ENCODE data around the gene PIM2. TPM values are rescaled to one million over a fixed set of nuclear protein-coding genes. Genes with fewer than 3 reads are reported as not detected.
A peak's percentile ranks its signal among the peaks of the same experiment; 100 is the strongest.

Gene PIM2
- total RNA-seq, 1 donor = 4.3 TPM

DNA sequence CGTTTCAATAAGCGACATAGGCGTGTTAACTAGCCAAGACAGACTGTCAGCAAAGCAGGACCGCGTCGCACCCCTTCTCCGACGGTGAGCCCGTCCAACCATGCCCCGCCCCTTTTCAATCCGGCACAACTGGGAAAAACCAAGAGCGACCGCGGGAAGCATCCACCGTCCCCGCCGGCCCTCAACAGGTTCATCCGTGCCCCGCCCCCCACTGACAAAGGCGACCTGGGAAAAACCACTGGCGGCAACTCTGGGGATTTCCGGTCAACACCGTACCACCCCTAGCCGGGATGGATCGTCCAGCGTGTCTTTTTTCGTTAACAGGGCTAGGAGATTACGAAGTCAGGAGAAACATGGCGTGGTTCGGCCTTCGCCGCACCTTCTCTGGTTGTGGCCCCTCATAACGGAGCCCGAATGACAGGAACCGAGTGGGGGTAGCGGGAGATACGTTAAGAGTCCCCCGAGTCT, 21.6 kb downstream of the PIM2 start:
- Histone ChIP-seq H3K79me2 (ENCODE audit: insufficient read depth, low read length) (peaks cover 31% of the 10 kb centered on the region), H4K20me1 (ENCODE audit: insufficient read depth, low read length) (peaks cover under 1% of the 10 kb centered on the region), H3K4me2 (ENCODE audit: insufficient read depth, low read length) (peak overlapping the region; percentile 90), H3K27ac (ENCODE audit: low read depth, low read length) (peak overlapping the region; percentile 91), H3K4me1 (ENCODE audit: insufficient read depth, low read length) (peaks cover 10% of the 10 kb centered on the region), H3K36me3 (ENCODE audit: insufficient read depth, low read length) (peaks cover 8% of the 10 kb centered on the region), H3K4me3 (ENCODE audit: insufficient read depth, low read length) (peak overlapping the region; percentile 91), H3K27me3 (ENCODE audit: insufficient read depth, low read length) (no peaks in the 10 kb centered on the region), H3K9me3 (ENCODE audit: low read depth, low read length) (no peaks in the 10 kb centered on the region), H2AFZ (ENCODE audit: low read length) (peak overlapping the region; percentile 91)
- TF ChIP-seq, protein P1, sequence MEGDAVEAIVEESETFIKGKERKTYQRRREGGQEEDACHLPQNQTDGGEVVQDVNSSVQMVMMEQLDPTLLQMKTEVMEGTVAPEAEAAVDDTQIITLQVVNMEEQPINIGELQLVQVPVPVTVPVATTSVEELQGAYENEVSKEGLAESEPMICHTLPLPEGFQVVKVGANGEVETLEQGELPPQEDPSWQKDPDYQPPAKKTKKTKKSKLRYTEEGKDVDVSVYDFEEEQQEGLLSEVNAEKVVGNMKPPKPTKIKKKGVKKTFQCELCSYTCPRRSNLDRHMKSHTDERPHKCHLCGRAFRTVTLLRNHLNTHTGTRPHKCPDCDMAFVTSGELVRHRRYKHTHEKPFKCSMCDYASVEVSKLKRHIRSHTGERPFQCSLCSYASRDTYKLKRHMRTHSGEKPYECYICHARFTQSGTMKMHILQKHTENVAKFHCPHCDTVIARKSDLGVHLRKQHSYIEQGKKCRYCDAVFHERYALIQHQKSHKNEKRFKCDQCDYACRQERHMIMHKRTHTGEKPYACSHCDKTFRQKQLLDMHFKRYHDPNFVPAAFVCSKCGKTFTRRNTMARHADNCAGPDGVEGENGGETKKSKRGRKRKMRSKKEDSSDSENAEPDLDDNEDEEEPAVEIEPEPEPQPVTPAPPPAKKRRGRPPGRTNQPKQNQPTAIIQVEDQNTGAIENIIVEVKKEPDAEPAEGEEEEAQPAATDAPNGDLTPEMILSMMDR (IDR thresholded peaks at IDR 0.05; ENCODE audit: extremely low read depth, low read depth, low read length) = no peak
- DNase-seq (ENCODE audit: insufficient read length, low spot score, missing footprints) = no peak

DNA sequence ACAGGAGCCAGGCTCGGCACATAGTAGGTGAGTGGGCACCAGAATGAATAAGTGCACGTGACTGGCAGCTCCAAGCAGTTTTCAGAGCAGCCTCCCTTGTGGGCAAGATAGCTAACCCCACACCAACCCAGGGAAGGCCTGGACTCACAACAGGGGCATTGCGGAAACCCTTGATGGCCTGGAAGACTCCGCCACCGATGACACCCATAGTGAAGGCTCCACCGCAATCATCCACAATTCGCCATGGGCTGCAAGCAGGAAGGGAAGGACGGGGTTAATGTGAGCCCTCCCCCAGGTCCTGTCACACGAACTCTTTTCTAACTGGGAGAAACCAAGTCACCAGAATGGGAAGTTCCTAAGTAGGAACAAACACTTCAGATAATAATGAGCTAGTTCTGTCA, 22.2 kb downstream of the PIM2 start:
- Histone ChIP-seq H2AFZ (ENCODE audit: low read length) (peak overlapping the region; percentile 91), H3K4me3 (ENCODE audit: insufficient read depth, low read length) (peak overlapping the region; percentile 91), H3K36me3 (ENCODE audit: insufficient read depth, low read length) (peaks cover 8% of the 10 kb centered on the region), H3K27ac (ENCODE audit: low read depth, low read length) (peak overlapping the region; percentile 91), H3K79me2 (ENCODE audit: insufficient read depth, low read length) (peaks cover 31% of the 10 kb centered on the region), H3K27me3 (ENCODE audit: insufficient read depth, low read length) (no peaks in the 10 kb centered on the region), H3K9me3 (ENCODE audit: low read depth, low read length) (no peaks in the 10 kb centered on the region), H3K4me1 (ENCODE audit: insufficient read depth, low read length) (peaks cover 14% of the 10 kb centered on the region), H4K20me1 (ENCODE audit: insufficient read depth, low read length) (no peaks in the 10 kb centered on the region), H3K4me2 (ENCODE audit: insufficient read depth, low read length) (peak overlapping the region; percentile 90)
- TF ChIP-seq, protein P1 (IDR thresholded peaks at IDR 0.05; ENCODE audit: extremely low read depth, low read depth, low read length) = no peak
- peak; percentile 83 for DNase-seq (ENCODE audit: insufficient read length, low spot score, missing footprints)

DNA sequence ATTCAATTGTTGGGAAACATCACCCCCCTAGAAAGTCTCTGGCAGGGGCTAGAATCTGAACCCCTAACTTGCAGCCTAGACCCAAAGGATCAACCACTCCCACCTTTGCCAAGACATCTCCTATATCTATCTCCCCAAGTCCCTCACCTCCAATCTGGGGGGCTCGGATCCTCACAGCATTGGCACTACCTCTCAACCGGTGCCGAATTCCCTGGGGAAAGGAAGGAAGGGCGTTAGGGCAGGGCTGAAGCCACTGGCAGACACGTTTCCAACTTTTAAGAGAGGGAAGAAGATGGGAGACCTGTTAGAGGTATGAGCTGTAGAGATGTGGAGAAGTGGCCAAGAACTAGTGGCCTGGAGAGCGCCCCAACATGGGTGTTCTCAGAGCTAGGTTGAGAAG, 23.9 kb downstream of the PIM2 start:
- no peak overlapping the region for H3K27ac ChIP-seq (ENCODE audit: low read depth, low read length)
- peaks cover 29% of the 10 kb centered on the region for H3K79me2 ChIP-seq (ENCODE audit: insufficient read depth, low read length)
- no peak overlapping the region for H3K4me2 ChIP-seq (ENCODE audit: insufficient read depth, low read length)
- no peaks in the 10 kb centered on the region for H4K20me1 ChIP-seq (ENCODE audit: insufficient read depth, low read length)
- no peak overlapping the region for H3K4me3 ChIP-seq (ENCODE audit: insufficient read depth, low read length)
- no peaks in the 10 kb centered on the region for H3K9me3 ChIP-seq (ENCODE audit: low read depth, low read length)
- peaks cover 14% of the 10 kb centered on the region for H3K4me1 ChIP-seq (ENCODE audit: insufficient read depth, low read length)
- DNase-seq (ENCODE audit: insufficient read length, low spot score, missing footprints) = peak; percentile 35
- TF ChIP-seq, protein P1 (IDR thresholded peaks at IDR 0.05; ENCODE audit: extremely low read depth, low read depth, low read length) = no peak
- H3K27me3 ChIP-seq (ENCODE audit: insufficient read depth, low read length) = no peaks in the 10 kb centered on the region
- no peak overlapping the region for H2AFZ ChIP-seq (ENCODE audit: low read length)
- H3K36me3 ChIP-seq (ENCODE audit: insufficient read depth, low read length) = peaks cover 3% of the 10 kb centered on the region

DNA sequence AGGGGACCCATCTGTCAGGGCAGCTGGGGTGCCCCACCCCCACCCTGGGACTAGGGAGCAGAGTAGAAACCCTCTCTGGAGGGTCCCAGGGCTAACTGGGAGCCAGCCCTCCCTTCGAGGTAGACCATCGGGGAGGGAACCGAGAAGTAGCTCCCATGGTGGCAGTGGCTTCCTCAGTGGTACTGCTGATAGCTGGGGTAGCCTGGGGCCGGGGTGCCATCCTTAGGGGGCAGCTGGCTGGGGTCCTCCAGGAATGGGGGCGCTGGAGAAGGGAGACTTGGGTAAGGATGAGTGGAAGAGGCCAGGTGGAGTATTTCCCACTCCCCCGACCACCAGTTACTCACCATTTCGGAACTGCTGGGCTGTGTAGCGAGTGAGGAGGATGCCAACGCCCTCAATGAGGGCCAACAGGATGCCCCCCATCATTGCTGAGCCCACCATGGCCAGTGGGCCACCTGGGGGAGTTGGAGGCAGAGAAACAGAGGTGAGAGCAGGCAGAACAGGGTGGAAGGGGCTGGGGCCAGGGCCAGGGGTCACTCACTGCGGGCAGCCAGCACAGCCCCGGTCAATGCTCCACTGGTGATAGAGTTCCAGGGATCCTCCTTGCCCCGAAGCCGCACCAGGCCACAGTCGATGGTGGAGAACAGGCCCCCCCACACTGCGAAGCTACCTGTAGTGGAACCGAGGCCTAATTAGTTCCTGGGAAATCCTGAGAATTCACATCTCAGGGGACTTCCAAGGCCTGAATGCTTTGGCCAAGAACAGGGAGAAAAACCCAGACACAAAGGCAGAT, 25.1 kb downstream of the PIM2 start:
- DNase-seq (ENCODE audit: insufficient read length, low spot score, missing footprints) = no peak
- H3K36me3 ChIP-seq (ENCODE audit: insufficient read depth, low read length) = peaks cover 3% of the 10 kb centered on the region

More for the DNA sequence above, 25.1 kb downstream of the PIM2 start:
- Histone ChIP-seq H3K79me2 (ENCODE audit: insufficient read depth, low read length) (peaks cover 20% of the 10 kb centered on the region), H3K4me2 (ENCODE audit: insufficient read depth, low read length) (no peak overlapping the region), H4K20me1 (ENCODE audit: insufficient read depth, low read length) (no peaks in the 10 kb centered on the region), H3K4me1 (ENCODE audit: insufficient read depth, low read length) (peaks cover 14% of the 10 kb centered on the region), H2AFZ (ENCODE audit: low read length) (no peak overlapping the region), H3K4me3 (ENCODE audit: insufficient read depth, low read length) (no peak overlapping the region), H3K27ac (ENCODE audit: low read depth, low read length) (no peak overlapping the region), H3K9me3 (ENCODE audit: low read depth, low read length) (no peaks in the 10 kb centered on the region), H3K27me3 (ENCODE audit: insufficient read depth, low read length) (no peaks in the 10 kb centered on the region)
- TF ChIP-seq, protein P1 (IDR thresholded peaks at IDR 0.05; ENCODE audit: extremely low read depth, low read depth, low read length) = no peak

All from osteoblast (primary cell).